ENCODE measurements around the gene VIPR2.

- TF ChIP-seq CTCF (IDR thresholded peaks at IDR 0.05), result peak in 1 of 12 donors; percentile 9
- TF ChIP-seq POLR2A (IDR thresholded peaks at IDR 0.05), result no peak
Measured at GRCh38 chr7:159068488-159068811, 76.2 kb downstream of the VIPR2 start.
